Femur (tissue), 1 donor: ENCODE data around the gene ARFGAP2.

ENCODE experiments used
- DNase-seq: peaks from one replicate; pipeline ENCODE4 v3.0.0-alpha.2; 2017

ARFGAP2 gene

DNA sequence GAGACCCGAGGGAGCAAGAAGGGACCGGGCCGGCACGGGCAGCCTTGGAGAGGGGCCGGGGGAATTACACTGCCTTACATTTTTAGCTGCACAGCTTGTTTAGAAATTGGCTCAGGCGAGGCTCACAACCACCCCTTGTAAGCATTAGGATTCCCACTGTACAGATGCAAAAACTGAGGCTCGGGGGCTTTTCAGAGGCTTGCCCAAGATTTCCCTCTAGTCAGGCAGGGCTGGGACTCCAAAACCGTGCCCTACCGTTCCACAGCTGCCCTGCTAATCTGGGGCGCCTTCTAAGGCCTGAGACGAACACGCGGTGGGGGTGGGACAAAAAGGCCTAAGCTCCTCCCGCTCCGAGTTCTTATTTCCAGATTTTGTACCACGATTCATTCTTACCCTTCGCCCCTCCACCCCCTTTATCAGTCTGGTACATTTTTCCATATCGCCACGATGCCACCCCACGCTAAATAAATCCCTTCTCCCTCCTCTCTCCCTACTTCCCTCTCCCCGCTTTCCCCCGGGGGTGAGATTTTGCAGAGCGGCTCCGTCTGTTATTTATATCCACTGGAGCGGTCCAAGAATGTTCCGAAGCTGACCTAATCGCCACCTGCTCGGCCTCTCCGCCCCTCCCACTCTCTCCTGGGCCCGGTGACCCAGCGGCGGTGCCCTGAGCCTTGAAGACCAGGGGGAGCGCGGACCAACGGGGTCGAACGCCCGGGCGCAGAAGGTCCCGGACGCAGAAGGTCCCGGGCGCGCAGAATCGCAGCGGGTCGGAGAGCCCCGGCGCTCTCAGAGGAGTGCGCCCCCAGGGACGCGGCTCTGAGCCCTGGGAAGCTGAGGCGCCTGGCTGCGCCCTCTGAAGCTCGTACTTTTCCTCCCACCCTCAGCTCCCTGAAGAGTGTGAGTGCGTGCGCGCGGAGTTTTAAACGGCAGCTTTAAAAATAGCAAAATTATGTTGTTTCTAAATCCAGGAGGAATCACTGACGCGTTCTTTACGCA, 10.3 kb upstream of the ARFGAP2 start:
- peak; percentile 75 for DNase-seq

DNA sequence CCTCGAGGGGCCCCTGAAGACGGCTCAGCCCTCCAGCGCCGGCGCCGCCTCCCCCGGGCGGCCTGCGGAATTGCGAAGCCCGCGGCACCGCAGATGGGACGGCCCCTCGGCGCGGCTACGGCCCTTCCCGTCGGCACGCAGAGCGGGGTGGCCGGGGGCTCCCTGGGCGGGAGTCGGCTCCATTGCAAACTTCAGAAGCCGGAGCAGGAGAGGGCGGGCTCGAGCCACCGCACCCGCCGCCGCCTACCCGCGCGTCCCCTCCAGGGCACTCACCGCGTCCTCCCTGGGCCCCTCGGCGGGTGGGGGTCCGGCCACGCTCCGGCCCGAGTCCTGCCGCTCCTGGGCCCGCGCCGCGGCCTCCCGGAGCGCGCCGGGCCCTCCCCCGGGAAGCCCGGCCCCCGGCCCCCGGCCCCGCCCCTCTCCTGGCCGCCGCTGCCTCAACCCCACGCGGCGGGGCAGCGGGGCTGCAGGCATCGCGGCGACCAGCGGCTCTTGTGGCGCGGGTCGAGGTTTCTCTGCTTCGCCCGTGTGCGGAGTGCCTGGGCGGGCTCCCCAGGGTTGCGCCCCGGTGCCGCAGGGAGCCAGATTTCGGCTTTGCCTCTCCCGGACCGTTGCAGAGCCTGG, 9.5 kb upstream of the ARFGAP2 start, which contains the start of gene PACSIN3:
TSS of gene PACSIN3 (minus strand) at position 359 of the 624 bp plus-strand sequence. CDS start 3,707 bp downstream, outside the sequence.
- DNase-seq, result peak; percentile 69

DNA sequence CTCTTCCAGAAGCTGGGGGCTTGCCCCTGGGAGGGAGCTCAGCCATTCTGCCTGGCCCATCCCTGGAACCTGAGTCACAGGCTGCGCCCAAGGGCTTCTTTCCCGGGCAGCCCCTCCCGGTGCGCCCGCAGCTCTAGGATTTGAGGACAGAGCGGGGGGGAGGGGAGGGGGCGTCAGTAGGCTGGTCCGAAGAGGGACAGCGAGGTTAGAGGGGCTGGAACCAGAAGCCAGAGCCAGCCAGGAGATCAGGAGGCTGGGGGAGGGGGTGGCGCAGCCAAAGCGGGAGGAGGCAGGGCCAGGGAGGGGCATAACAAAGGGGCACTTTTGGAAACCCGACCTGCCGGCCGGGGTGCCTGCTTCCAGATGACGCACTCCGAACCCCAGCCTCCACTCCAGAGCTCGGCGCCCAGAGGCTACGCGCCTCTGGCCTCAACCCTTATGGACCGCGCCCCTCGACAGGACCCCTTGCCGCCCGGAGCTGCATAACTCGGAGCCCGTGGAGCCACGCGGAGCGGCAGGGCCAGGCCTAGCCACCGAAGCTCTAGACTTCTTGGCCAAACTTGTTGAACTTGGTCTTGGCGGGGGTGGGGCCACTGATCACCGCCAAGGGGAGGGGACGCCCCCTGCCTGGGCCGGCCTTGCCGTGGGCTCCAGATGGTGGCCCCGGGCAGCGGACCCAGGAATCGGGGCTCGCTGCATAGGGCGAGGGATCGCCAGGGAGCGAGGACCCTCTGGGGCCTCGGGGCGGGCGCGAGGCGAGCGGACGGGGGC, 8.8 kb upstream of the ARFGAP2 start:
- DNase-seq, result peak; percentile 84

DNA sequence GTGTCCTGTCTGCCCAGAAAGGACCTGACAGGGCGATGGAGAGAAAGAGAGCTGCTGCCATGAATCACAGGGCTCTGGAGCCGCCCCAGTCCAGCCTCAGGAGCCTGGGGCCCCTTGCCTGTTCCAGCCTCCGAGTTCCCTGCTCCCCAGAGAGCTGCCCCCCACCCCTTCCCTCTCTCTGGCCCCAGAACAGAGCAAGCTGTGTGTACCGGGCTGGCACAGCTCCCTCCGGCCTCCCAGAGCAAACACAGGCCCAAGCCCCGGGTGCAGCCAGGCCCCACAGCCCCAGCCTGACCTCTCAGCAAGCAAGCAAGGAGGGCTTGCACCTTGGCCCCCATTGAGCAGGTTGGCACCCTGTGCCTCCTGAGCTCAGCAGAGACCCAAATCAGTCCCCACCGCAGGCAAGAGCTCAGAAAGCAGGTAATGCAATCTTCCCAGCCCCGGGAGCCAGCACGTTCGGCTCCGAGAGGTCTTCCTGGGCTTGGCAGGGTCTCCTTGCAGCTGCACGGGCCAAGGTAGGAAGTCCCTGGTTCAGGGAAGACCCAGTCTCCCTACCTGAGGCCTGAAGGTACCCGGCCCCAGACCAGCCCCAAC, 8.1 kb upstream of the ARFGAP2 start:
- DNase-seq, result peak; percentile 58

DNA sequence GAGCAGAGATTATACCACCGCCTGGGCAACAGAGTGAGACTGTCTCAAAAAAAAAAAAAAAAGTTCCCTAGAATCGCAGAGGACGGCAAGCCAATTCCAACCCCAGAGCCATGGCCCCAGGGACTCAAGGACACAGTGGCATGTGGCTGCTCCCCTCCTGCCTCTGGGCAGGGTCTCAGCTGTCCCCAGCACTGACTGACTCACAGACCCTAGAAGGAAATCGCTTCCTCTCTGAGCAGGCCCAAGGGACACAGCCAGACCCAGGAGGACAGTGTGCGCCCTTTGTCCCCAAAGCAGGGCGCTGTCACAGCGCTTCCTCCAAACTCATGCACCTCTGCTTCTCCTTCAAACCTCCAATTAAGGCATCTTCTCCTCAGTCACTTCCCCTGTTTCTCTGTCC, 7.3 kb upstream of the ARFGAP2 start:
- DNase-seq, result peak; percentile 43

DNA sequence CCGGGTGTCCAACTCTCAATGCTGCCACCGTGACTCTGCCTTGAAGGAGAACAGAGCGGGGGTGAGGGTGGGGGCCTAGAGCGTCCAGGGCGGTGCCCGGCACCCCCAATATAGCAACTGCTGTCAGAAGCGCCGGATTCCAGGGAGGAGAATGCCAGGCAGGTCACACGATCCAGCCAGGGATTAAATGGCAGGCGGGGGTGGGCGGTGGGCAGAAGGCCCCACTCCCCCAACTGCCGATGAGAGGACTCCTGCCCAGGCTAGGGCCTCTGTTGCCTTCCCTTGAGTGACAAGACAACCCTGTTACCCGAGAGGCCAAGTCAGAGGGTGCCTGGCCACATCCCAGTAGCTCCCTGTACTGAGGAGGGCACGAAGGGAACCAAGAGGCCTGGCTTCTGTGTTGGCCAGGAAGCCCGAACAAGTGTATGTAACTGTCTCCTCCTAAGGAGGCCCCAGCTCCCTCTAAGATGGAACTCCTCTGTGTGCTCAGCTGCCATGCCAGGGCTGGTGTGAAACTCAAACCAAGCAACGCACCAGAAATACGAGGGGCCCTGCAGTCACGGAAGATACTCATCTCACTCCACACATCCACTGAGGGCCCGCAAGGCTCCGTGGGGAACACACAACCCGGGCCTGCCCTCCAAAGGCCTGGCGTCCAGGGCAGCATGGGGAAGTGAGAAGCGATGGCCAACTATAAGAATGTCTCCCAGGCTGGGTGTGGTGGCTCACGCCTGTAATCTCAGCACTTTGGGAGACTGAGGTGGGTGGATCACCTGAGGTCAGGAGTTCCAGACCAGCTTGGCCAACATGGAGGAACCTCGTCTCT, 6.6 kb upstream of the ARFGAP2 start:
- DNase-seq, result peak; percentile 68

DNA sequence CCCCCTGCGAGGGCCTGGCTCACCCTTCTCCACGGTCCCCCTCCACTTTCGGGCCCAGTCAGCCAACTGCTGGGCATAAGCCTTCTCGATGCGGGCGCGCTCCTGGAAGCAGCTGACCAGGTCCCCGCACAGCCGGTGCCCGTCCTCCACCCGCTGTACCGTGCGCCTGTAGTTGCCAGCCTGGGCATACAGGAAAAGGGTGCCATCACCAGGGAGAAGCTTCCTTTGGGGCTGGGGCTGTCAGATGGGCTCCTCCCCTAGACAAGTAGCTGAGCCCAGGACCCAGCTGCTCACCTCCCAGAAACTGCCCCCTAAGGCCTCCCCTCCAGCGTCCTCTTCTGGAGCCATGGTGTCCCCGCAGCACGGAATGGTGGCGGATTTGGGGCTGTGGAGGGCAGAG, 5.7 kb upstream of the ARFGAP2 start:
- no peak for DNase-seq

DNA sequence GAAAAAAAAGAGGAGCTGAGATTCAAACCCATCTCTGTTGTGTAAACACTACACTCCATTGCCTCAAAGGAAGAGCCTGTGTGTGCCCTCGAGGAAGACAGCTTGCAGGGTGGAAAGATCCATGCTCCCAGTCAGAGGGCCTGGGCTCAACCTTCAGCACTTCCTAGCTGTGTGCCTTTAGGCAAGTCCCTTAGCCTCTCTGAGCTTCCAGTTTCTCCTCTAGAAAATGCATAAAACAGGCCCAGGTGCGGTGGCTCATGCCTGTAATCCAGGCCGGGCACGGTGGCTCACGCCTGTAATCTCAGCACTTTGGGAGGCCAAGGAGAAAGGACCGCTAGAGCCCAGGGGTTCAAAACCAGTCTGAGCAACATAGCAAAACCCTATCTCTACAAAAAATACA, 4.6 kb upstream of the ARFGAP2 start:
- DNase-seq, result no peak

DNA sequence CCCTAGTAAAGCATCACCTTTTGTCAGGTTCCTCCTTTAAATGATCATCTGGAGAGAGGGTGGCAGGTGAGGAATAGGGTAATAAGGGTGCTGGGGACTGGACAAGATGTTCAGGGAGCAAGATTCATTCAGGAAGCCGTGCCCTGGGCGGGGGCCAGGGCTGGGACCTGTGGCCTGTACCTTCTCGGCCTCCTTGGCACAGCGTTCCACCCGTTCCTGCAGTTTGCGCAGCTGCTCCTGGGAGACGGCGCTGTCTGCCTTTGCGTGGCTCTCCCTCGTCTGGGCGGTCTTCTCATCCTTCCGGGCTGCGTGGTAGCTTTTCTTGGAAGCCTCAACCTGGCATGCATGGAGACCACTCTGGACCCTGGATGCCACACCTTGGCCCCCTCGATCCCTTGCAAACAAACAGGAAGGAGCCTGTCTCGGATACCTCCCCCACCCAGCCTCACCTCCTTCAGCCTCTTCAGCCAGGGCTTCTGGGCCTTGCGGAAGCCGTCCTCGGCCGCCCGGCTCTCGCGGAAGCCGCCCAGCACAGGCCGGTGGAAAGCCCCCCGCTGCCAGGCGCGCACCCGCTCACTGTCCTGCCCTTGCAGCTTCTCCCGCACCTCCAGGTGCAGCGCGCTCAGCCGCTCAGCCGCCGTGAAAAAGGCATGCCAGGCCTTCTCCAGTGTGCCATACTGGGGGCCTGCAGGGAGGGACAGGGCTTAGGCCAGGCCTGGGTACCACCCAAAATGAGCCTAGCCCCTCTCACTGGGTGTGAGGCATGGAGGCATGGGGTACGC, 3.5 kb upstream of the ARFGAP2 start:
- no peak for DNase-seq

DNA sequence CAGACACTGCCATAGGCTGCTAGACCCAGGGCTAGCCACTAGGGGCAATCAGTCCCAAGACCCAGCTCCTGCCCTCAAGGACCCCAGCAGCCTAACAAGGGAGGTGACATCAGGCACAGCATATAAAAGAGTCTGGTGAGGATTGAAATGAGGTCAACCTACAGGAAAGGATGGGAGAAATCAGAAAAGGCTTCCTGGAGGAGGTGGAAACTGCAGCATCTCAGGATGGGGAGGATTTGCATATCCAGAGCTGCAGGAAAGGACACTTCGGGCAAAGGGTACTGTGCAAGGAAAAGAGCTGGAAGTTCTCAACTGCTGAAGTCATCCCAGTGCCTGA, 2.9 kb upstream of the ARFGAP2 start:
- DNase-seq, result no peak

DNA sequence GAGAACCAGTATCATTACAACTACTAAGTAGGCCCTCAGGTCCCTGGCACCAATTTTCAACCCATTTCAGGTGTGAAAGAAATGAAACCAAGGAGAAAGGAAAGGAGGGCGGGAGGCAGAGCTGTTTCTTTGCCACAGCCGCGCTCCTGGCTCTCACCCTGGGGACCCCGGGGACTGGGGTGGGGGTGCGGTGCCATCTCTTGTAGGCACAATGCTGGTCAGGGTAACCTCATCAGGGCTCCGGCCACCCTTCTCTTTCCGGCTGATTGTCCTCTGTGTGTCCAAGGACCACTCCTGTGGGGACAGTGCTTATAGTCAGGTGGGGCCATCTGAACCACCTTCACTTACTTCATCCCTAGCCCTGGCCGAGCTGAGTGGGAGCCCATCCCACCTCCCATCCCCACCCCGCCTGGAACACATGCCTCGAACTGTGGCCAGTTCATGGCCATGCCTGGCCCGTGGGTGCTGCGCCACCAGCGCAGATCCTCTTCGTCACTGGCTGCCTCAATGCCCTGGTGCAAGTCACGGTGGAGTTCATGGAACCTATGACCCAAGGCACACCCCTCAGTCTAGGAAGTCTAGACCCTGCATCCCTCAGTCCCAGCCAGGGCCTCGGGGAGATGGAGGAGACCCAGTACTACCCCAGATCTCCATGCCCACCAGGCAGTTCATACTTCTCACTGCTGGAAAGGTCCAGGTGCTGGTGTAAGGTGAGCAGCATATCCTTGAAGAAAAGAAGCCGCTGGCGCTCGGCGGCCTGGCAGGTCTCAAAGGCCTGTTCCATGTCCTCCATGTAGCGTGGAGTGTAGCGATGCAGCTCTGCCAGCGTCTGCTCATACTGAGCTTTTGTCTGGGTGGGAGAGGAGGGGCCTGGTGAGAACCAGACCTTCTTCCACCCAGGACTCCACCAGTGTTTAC, 2.3 kb upstream of the ARFGAP2 start:
- no peak for DNase-seq

DNA sequence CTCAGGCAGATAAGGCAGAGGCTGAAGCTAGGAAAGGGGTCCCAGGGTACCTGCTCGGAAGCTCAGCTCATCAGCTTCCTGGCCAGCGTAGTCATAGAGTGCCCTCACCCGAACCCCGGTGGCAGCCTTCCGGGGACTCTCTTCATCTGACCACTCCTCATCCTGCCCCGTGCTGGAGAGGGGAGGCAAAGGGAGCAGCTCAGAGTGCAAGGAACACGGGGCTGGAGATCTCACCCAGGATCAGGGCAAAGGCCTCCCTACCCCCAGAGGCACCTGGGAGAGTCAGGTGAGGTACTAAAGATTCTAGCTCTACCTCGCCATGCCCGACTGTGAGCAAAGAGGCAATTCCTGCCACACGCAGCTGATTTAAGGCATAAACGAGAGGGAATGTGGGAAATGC, 1.6 kb upstream of the ARFGAP2 start:
- no peak for DNase-seq

DNA sequence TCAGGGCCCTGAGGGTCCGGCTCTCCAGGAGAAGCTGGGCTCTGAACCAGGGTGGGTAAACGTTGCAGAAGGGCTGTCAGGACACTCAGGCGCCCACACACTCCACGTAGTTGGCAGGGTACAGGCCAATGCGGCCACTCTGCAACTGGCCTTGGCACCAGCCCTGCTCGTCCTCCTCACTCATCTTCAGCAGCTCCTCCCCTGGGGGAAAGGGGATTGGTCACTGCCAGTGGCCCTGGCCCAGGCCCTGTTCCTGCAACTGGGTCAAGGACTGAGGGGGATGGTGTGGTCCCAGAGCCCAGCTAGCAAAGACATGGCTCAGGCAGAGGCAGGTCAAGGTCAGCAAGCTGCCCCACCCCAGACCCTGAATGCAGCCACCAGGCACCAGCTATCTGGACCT, 1.2 kb upstream of the ARFGAP2 start:
- DNase-seq, result no peak

DNA sequence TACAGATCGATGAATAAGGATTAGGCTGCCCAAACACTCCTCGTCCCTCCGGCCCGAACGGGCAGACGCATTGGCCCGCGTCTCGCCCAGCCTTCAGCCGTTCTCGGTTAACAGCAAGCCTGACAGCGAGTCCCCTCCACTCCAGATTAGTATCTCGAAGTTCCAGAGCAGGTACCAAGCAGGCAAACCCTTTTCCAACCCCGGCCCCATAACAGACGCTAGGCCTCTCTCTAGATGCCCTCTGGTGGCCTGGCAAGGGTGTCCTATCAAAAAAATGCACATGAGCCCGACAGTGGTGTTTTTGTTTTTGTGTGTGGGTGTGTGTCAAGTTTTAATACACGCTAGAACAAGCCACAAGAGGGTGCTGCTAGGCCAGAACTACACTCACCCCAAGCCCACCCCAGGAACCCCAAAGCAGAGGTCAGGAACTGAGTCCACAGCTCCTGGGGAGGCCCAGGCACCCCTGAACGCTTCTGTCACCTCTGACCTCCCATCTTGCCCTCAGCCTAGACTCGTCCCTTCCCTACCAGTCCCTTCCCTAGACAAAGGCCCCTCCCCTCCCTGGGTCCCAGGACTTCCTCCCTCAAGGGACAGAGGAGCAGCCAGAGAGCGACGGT, 658 bp upstream of the ARFGAP2 start:
- peak; percentile 82 for DNase-seq

DNA sequence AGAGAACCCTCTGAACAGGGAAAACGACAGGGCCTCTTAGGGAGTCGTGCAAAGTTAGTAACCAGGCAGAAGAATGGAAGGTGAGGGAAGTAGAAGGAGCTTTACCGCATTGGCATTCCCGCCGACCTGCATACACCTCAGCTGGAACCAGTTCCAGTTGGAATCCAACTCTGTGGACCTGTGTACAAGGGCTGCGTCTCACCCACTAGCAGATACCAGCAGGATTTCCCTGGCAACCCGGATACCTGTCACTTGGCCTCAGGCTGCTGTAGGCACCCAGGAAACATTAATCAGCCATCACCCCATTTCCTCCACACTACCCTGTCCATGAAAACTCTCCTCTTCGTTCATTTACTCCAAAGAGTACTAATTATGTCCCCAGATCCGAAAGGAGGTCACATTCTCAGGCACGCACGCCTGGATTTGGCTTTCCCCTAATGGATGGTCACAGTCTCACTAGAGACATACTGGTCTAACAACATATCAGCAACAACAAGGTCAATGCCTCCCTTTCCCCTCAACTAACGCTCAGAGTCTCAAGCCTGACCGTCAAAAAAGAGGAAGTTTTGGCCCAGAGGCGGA, 842 bp downstream of the ARFGAP2 start:
- no peak for DNase-seq

DNA sequence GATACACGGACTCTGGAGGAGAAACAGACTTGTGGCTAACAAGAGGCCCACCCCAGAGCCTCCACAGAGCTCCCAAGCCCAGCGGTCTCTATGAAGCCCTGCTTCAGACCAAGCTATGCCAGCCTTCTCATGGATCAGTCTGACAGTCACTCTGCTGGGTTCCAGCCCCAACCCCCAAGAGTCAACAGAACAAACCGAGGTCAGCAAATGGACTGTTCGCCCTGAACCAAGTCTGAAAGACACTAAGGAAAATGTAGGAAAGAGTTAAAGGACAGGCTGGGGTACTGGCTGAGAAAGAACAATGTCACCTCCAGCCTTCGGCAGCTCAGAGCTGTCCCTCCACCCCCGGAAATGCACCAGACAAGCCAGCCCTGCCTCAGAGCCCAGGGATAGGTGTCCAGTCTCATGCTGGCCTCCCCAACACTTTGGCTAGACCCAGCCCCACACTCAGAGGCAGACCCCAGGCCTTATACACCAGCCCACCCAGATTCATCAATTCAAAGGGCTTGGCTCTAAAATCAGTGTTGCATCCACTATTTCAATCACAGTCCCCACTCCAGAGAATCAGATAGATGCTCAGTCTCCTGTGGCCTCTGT, 3.8 kb downstream of the ARFGAP2 start:
- DNase-seq, result no peak

DNA sequence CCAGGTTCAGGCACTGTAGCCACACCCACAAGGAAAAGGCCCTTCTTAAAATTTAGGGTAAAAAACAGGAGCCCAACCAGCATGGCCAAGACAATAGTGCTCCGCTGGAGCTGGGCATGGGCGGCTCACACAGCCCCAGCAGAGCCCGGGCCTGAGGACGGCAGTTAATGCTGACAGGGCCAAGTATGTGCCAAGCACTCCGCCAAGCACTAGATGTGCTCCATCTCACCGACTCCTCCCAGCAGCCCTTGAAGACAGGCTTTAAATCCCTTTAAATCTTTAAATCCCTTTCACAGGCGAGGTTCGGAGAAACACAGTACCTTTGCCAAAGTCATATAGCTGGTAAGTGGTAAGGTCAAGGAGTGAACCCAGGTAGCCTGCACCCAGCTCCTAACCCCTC, 4.8 kb downstream of the ARFGAP2 start:
- no peak for DNase-seq

DNA sequence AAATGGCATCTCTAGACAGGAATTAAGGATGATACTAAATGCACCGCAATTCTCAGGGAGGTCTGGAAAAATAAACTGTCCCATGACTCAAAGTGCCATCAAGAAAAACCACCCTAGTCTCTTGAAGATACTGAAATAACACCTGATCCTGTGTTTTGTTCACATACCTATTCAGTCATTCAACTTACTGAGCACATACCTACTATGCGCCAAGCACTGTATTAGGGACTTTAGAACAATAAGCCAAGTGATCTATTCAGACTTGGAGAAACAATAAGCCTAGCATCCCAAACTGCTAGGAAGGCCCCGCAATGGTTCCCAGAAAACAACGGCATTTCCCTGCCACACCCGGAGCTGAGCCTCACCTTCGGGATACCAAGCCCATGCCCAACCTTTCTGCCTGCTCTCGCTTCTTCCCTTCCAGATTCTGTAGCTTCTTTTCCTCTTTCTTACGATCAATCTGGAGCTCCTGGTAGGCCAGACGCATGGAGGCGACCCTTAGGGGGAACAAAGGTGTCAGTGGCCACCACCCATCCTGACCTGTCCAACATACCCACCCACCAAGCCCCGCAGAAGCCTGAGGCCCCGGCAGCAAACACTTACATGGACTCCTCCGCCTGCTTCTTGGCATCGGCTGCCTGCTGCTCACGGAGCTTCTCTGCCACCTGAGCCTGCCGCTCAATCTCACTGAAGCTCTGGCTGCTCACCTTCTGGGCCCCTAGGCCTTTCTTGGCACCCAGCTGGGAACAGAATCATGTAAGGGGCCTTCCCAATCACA, 5.4 kb downstream of the ARFGAP2 start:
- no peak for DNase-seq
